HL-60 (cell line): Measurements from ENCODE around the gene SH3GL3.

Source experiments
- DNase-seq, 2 experiments: peaks; one replicate each; pipeline ENCODE4 v3.0.0-alpha.2; 2010 to 2020; ENCODE audit warnings: low read depth in 1 of 2, low spot score in 1 of 2
- H3K27ac ChIP-seq: fragments of 250-450 bp; sonication (Bioruptor Pico); replicated peaks from 2 replicates; pipeline ENCODE4 v1.5.1; 2020; ENCODE audit warnings: mild to moderate bottlenecking, moderate library complexity
- H3K27me3 ChIP-seq: fragments of 250-450 bp; sonication (Bioruptor Pico); 2 replicates; pipeline ENCODE4 v1.5.1; 2021; ENCODE audit warnings: mild to moderate bottlenecking, moderate library complexity; ENCODE audit not compliant: insufficient read depth, poor library complexity, severe bottlenecking
- H3K4me3 ChIP-seq: replicated peaks from 2 replicates; pipeline ENCODE4 v1.5.1; 2011; ENCODE audit warnings: mild to moderate bottlenecking, control low read depth, low read length; ENCODE audit not compliant: insufficient read depth
- CTCF ChIP-seq: IDR thresholded peaks from one replicate; pipeline ENCODE4 v1.5.1; 2011; ENCODE audit warnings: low read length, control low read depth, inconsistent platforms; ENCODE audit not compliant: insufficient read depth
- GABPA ChIP-seq: IDR thresholded peaks from 2 replicates; pipeline ENCODE4 v1.6.1; 2012; ENCODE audit warnings: low read depth
- POLR2AphosphoS5 ChIP-seq: IDR thresholded peaks from 2 replicates; pipeline ENCODE4 v1.6.1; 2012; ENCODE audit warnings: low read depth
- REST ChIP-seq: IDR thresholded peaks from 2 replicates; pipeline ENCODE4 v1.6.1; 2012; ENCODE audit warnings: low read depth; ENCODE audit not compliant: insufficient replicate concordance
- SPI1 ChIP-seq: IDR thresholded peaks from 2 replicates; pipeline ENCODE4 v1.6.1; 2012; ENCODE audit warnings: low read depth, mild to moderate bottlenecking, borderline replicate concordance

Gene SH3GL3

GRCh38 chr15:83626171-83626802, 179.1 kb downstream of the SH3GL3 start:
- Histone ChIP-seq H3K27me3 (no peaks in the 10 kb centered on the region), H3K4me3 (no peak overlapping the region), H3K27ac (no peak overlapping the region)
- no peak for DNase-seq
- TF ChIP-seq POLR2AphosphoS5: no peak
- TF ChIP-seq SPI1: no peak
- TF ChIP-seq GABPA: no peak
- TF ChIP-seq CTCF: no peak
- TF ChIP-seq REST: no peak

GRCh38 chr15:83631534-83631933, 184.4 kb downstream of the SH3GL3 start:
- Histone ChIP-seq H3K27ac (no peak overlapping the region), H3K27me3 (peaks cover 4% of the 10 kb centered on the region), H3K4me3 (no peak overlapping the region)
- TF ChIP-seq POLR2AphosphoS5 (no peak), GABPA (no peak), REST (no peak), SPI1 (no peak), CTCF (no peak)
- no peak for DNase-seq

- DNase-seq: no peak
- H3K27me3 ChIP-seq: no peaks in the 10 kb centered on the region
- no peak for TF ChIP-seq REST
- TF ChIP-seq CTCF: no peak
- H3K4me3 ChIP-seq: no peak overlapping the region
- no peak overlapping the region for H3K27ac ChIP-seq
Measured at GRCh38 chr15:83643201-83643600, 196.1 kb downstream of the SH3GL3 start.
